Measurements from ENCODE around the gene DOK7. TPM values are rescaled to one million over a fixed set of nuclear protein-coding genes. Genes with fewer than 3 reads are reported as not detected.

The DOK7 gene
- total RNA-seq, 2 donors from 2014 or later = 8.8 to 36.7 TPM

DNA sequence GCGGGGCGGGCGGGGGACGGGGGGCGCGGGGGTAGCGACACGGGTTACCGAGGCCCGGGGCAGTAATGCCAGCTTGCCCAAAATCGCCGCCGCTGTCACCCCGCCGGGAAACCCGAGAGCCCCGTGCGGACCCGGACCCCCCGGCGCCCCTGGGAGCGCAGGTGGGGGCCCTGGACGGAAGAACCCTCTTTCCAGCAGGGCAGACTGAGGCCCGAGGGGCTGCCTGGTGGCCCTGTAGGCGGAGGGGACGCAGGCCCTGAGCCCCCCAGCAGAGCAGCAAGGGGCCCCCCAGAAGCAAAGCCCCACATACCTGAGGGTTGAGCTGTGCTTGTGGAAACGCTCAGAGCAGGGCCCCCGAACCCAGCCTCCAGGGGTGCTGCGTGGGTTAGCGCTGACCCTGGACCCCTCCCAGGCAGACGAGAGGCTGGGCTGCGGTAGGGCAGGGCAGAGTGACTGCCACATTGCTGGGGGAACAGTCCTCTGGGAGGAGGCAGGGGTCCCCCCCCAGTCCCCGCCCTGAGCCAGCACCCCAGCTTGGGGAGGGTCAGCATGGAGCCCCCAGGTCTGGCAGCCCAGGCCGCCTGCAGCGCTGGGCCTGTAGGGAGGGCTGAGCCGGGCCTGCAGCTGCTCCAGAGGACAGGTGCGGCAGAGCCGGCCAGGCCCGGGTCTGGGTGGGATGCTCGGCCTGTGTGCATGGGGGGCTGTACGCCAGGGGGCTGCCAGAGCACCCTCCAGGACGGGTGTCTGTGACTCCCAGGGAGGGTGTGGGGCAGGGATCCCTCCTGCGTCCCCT is 646 bp downstream of the DOK7 start:
- Histone ChIP-seq H3K4me3 (peak overlapping the region; percentile 80), H3K36me3 (no peaks in the 10 kb centered on the region), H3K27ac (peak overlapping the region in 1 of 2 donors; percentile 74), H3K9me3 (no peaks in the 10 kb centered on the region), H3K27me3 (replicated peaks; ENCODE audit: insufficient read depth) (no peaks in the 10 kb centered on the region), H3K4me1 (ENCODE audit: control insufficient read depth in 1 of 2, low read depth in 2 of 2) (peaks cover 19 to 34% of the 10 kb centered on the region in 2 donors)
- DNase-seq (ENCODE audit: low spot score) (no peak), ATAC-seq (ENCODE audit: insufficient number of reproducible peaks, low FRiP score, low read depth) (no peak)
- TF ChIP-seq, protein P1, sequence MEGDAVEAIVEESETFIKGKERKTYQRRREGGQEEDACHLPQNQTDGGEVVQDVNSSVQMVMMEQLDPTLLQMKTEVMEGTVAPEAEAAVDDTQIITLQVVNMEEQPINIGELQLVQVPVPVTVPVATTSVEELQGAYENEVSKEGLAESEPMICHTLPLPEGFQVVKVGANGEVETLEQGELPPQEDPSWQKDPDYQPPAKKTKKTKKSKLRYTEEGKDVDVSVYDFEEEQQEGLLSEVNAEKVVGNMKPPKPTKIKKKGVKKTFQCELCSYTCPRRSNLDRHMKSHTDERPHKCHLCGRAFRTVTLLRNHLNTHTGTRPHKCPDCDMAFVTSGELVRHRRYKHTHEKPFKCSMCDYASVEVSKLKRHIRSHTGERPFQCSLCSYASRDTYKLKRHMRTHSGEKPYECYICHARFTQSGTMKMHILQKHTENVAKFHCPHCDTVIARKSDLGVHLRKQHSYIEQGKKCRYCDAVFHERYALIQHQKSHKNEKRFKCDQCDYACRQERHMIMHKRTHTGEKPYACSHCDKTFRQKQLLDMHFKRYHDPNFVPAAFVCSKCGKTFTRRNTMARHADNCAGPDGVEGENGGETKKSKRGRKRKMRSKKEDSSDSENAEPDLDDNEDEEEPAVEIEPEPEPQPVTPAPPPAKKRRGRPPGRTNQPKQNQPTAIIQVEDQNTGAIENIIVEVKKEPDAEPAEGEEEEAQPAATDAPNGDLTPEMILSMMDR (IDR thresholded peaks at IDR 0.05) = no peak

DNA sequence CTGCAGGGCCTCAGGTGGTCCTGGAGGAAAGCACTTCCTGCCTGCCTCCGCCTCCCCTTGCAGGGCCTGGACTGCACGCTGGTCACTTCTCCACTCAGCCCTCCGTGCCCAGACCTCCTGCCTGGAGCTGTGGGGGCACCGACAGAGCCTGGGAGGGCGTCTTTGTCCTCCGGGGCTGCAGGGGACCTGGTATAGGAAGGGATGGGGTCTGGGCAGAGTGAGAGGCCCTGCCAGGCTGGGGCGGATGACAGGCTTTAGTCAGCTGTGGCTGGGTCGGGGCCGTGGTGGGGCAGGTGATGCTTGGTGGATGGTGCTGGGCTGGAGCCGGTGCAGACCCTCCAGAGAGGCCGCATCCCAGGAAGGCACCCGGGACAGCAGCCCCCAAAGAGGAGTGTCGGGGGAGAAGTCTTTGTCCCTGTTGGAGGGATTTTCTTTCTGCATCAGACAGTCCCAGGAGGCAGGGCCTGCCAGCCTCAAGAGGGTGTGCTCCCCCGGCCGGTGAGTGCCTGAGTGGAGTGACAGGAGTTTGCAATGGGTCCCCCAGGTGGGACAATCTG is 1.3 kb downstream of the DOK7 start:
- peak overlapping the region in 1 of 2 donors; percentile 74 for H3K27ac ChIP-seq
- no peaks in the 10 kb centered on the region for H3K27me3 ChIP-seq (replicated peaks; ENCODE audit: insufficient read depth)
- peak overlapping the region; percentile 80 for H3K4me3 ChIP-seq
- no peak for ATAC-seq (ENCODE audit: insufficient number of reproducible peaks, low FRiP score, low read depth)
- H3K36me3 ChIP-seq = no peaks in the 10 kb centered on the region
- TF ChIP-seq, protein P1 (IDR thresholded peaks at IDR 0.05) = no peak
- DNase-seq (ENCODE audit: low spot score) = no peak
- peaks cover 19 to 34% of the 10 kb centered on the region in 2 donors for H3K4me1 ChIP-seq (ENCODE audit: control insufficient read depth in 1 of 2, low read depth in 2 of 2)
- no peaks in the 10 kb centered on the region for H3K9me3 ChIP-seq

DNA sequence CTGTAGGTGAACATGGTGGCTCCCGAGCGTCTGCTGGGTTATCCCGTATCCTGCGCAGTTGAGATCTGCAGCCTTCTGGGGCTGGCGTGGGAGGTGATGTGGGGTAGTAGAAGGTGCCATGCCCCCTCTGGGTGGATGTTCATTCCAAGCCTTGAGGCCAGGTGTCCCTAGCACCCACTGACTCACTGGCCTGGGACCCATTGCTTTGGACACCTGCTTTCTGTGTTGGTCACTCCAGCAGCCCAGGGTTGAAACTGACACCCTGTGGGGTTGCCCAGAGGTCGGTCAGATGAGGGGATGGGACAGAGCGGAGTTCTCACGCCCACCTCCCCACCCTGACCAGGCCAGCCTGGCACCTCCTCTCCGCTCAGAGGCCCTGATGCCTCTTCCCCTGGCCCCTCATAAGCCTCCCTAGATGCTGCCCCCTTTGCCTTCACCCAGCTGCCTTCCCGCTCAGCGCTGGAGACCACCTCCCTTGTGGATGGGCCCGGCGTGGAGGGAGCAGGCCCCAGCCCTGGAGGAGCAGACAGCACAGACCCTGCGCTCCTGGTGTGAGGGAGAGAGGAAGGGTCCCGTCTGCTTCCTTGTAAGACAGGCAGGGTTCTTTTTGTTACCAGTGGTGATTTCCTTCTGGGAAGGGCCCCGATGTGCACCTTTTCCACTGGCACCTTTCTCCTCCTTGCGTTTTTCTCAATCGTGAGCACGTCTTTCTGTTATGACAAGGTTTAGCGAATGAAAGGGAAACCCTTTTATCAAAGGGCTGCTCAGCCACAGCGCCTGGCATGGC is 2.0 kb downstream of the DOK7 start:
- Histone ChIP-seq H3K27me3 (replicated peaks; ENCODE audit: insufficient read depth) (no peaks in the 10 kb centered on the region), H3K9me3 (no peaks in the 10 kb centered on the region), H3K4me3 (no peak overlapping the region), H3K36me3 (no peaks in the 10 kb centered on the region), H3K4me1 (ENCODE audit: control insufficient read depth in 1 of 2, low read depth in 2 of 2) (peaks cover 19 to 34% of the 10 kb centered on the region in 2 donors), H3K27ac (no peak overlapping the region)
- DNase-seq (ENCODE audit: low spot score) (no peak), ATAC-seq (ENCODE audit: insufficient number of reproducible peaks, low FRiP score, low read depth) (no peak)
- TF ChIP-seq, protein P1 (IDR thresholded peaks at IDR 0.05) = no peak

DNA sequence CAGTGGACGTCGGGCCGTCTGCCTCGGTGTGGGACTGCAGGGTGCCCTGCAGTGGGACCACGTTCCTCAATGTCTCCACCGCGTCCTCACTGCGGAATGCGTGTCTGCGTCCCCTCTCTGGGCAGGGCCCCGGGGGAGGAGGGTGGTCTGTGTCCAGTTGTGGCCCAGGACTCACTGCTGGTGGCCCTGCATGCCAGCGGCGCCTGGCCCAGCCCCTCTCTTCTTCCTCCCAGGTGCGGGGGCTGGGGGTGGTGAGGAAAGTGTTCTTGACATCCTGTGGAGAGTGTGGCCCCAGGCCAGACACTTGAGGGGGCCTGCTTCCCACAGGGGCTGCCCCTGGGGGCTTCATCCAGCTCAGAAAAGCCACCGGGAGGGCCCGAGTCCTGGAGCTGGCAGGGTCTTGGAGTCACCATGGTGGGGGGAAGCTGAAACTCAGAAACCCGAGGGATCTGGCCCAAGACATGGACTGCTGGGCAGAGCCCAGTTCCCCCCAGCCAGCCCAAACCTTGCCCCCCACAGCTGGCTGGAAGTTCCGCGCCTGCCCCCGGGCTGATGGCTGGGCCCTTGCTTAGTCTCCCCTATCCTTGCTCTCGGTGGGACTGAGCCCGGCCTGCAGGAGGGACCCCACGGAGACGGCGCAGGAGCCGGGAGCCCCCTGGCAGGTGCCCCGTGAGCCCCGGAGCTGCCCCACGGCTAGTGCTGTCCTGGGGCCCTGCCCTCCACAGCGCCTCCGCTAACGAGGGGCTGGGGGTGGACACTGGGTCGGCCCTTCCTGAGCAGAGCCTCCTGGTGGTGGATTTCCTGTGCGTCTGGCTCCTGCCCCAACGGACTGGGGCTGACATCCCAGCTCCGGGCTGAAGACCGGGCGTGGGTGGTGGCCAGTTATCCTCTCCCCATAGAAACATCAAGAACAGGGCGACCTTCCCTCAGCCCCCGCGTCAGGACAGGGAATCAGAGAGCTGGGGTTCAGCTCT is 2.9 kb downstream of the DOK7 start:
- Histone ChIP-seq H3K36me3 (no peaks in the 10 kb centered on the region), H3K27me3 (replicated peaks; ENCODE audit: insufficient read depth) (no peaks in the 10 kb centered on the region), H3K4me1 (ENCODE audit: control insufficient read depth in 1 of 2, low read depth in 2 of 2) (peaks cover 19 to 32% of the 10 kb centered on the region in 2 donors), H3K27ac (no peak overlapping the region), H3K4me3 (no peak overlapping the region), H3K9me3 (no peaks in the 10 kb centered on the region)
- ATAC-seq (ENCODE audit: insufficient number of reproducible peaks, low FRiP score, low read depth) (no peak), DNase-seq (ENCODE audit: low spot score) (no peak)
- TF ChIP-seq, protein P1 (IDR thresholded peaks at IDR 0.05) = no peak
